ENCODE results near the gene CTSW. TPM values are rescaled to one million over a fixed set of nuclear protein-coding genes. Genes with fewer than 3 reads are reported as not detected.

CTSW gene
- total RNA-seq, 1 experiment from 2014 or later = not detected

DNA sequence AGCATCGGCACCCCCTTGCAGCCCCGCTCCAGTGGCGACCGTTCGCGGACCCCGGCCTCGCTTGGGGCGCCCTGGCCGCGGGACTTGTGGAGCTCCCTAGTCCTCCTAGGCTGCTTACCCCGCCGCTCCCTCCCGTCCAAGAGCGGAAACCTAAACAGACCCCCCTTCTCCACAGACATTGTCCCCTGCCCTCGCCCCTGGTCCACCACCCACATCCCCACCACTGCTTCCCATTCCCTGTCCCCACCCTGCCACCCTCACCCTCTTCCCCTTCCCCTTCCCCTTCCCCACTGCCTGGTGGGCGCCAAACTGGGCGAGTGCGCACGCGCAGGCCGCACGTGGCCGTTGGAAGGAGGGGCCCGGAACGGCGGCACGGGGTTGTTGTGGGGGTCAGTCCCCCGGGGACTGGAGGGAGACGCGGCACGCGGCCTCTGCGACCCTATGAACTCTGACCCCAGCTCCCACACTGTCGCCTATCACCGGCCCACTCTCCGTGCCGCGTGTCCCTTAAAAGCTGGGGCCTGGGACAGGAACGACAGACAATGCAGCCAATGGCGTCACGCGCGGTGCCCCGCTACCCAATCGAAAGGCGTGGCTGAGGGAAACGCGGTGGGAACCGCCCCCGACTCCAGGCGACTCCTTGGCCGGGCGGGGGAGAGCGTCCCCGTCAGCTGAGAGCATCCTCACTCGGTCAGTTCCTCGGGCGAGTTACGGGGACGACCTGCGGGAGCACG, 46.2 kb upstream of the CTSW start, which contains the start of gene SNX32:
Gene SNX32, plus strand, starts transcription at position 667 of the 734 bp plus-strand sequence. CDS start 103 bp downstream, outside the sequence.
- intact Hi-C loops (cut with micrococcal nuclease; ENCODE audit: unreplicated experiment) (no loop called here), in situ Hi-C loops (cut with HindIII; ENCODE audit: low pct_unique_long_range_greater_than_20kb, low sequenced_read_pairs) (no loop called here)
- BruUV-seq (replicated peaks) = no TSS peak
- DNase-seq (ENCODE audit: low read depth, low spot score) (no peak), ATAC-seq (peak; percentile 90)
- POLR2A ChIA-PET = no interaction called here
- H3K9me3 ChIP-seq (ENCODE audit: control insufficient read depth, insufficient read depth, low read depth, low read length) = no peaks in the 10 kb centered on the region; the same call in 1 of the 2 replicates
- no peaks in the 10 kb centered on the region for H3K4me1 ChIP-seq (ENCODE audit: control insufficient read depth, insufficient read depth, low read length)
- CTCF ChIA-PET = interaction anchor here (1.5 kb wide), 1 partner anchor 18 kb away, joined by 6 read pairs; no protein-coding TSS in a partner anchor
- no peaks in the 10 kb centered on the region for H3K36me3 ChIP-seq (ENCODE audit: control insufficient read depth, insufficient read depth, low read length)
- no peak within 1 kb of the TSS for H3K27ac ChIP-seq (ENCODE audit: low read length)
- peaks cover 6% of the 10 kb centered on the region; the same call in 1 of the 2 replicates for H3K27me3 ChIP-seq (ENCODE audit: control insufficient read depth, insufficient read depth, low read length)
- peak within 1 kb of the TSS; percentile 13 to 21; a peak in 3 of 4 replicates for H3K4me3 ChIP-seq (ENCODE audit: low read depth in 2 of 2, low read length in 2 of 2)
- TF ChIP-seq TCF7L2 (IDR thresholded peaks at IDR 0.05; ENCODE audit: low read depth, low read length) = no peak
- TF ChIP-seq, protein P1, sequence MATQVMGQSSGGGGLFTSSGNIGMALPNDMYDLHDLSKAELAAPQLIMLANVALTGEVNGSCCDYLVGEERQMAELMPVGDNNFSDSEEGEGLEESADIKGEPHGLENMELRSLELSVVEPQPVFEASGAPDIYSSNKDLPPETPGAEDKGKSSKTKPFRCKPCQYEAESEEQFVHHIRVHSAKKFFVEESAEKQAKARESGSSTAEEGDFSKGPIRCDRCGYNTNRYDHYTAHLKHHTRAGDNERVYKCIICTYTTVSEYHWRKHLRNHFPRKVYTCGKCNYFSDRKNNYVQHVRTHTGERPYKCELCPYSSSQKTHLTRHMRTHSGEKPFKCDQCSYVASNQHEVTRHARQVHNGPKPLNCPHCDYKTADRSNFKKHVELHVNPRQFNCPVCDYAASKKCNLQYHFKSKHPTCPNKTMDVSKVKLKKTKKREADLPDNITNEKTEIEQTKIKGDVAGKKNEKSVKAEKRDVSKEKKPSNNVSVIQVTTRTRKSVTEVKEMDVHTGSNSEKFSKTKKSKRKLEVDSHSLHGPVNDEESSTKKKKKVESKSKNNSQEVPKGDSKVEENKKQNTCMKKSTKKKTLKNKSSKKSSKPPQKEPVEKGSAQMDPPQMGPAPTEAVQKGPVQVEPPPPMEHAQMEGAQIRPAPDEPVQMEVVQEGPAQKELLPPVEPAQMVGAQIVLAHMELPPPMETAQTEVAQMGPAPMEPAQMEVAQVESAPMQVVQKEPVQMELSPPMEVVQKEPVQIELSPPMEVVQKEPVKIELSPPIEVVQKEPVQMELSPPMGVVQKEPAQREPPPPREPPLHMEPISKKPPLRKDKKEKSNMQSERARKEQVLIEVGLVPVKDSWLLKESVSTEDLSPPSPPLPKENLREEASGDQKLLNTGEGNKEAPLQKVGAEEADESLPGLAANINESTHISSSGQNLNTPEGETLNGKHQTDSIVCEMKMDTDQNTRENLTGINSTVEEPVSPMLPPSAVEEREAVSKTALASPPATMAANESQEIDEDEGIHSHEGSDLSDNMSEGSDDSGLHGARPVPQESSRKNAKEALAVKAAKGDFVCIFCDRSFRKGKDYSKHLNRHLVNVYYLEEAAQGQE (IDR thresholded peaks at IDR 0.05; ENCODE audit: insufficient read depth in 1 of 2, low read depth in 2 of 2, low read length in 1 of 2) = no peak
- no peak for TF ChIP-seq POLR2AphosphoS5 (IDR thresholded peaks at IDR 0.05; ENCODE audit: low read depth, low read length)
- TF ChIP-seq SIN3A (IDR thresholded peaks at IDR 0.05; ENCODE audit: borderline replicate concordance, insufficient read depth, low read depth, low read length) = no peak
- TF ChIP-seq, protein P2, sequence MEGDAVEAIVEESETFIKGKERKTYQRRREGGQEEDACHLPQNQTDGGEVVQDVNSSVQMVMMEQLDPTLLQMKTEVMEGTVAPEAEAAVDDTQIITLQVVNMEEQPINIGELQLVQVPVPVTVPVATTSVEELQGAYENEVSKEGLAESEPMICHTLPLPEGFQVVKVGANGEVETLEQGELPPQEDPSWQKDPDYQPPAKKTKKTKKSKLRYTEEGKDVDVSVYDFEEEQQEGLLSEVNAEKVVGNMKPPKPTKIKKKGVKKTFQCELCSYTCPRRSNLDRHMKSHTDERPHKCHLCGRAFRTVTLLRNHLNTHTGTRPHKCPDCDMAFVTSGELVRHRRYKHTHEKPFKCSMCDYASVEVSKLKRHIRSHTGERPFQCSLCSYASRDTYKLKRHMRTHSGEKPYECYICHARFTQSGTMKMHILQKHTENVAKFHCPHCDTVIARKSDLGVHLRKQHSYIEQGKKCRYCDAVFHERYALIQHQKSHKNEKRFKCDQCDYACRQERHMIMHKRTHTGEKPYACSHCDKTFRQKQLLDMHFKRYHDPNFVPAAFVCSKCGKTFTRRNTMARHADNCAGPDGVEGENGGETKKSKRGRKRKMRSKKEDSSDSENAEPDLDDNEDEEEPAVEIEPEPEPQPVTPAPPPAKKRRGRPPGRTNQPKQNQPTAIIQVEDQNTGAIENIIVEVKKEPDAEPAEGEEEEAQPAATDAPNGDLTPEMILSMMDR (IDR thresholded peaks at IDR 0.05) = no peak

DNA sequence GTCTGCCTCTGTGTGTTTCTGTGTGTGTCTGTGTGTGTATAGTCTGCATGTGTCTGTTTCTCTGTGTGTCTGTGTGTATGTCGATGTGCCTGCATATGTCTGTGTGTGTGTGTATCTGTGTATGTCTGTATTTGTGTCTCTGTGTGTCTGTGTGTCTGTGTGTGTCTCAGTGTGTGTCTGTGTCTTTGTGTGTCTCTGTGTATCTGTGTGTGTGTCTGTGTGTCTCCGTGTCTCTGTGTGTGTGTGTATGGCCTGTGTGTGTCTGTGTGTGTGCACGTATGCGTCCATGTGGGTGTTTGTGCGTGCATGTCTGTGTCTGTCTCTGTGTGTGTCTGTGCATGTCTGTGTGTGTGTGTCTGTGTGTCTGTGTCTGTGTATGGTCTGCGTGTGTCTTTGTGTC, 45.4 kb upstream of the CTSW start:
- H3K4me3 ChIP-seq (ENCODE audit: low read depth in 2 of 2, low read length in 2 of 2) = peak overlapping the region; percentile 13 to 21; a peak in 3 of 4 replicates
- H3K9me3 ChIP-seq (ENCODE audit: control insufficient read depth, insufficient read depth, low read depth, low read length) = no peaks in the 10 kb centered on the region; the same call in 1 of the 2 replicates
- TF ChIP-seq TCF7L2 (IDR thresholded peaks at IDR 0.05; ENCODE audit: low read depth, low read length) (no peak), SIN3A (IDR thresholded peaks at IDR 0.05; ENCODE audit: borderline replicate concordance, insufficient read depth, low read depth, low read length) (no peak), POLR2AphosphoS5 (IDR thresholded peaks at IDR 0.05; ENCODE audit: low read depth, low read length) (no peak)
- TF ChIP-seq, protein P2 (IDR thresholded peaks at IDR 0.05) = no peak
- TF ChIP-seq, protein P1 (IDR thresholded peaks at IDR 0.05; ENCODE audit: insufficient read depth in 1 of 2, low read depth in 2 of 2, low read length in 1 of 2) = no peak
- H3K27ac ChIP-seq (ENCODE audit: low read length) = no peak overlapping the region
- in situ Hi-C loops (cut with HindIII; ENCODE audit: low pct_unique_long_range_greater_than_20kb, low sequenced_read_pairs) = no loop called here
- DNase-seq (ENCODE audit: low read depth, low spot score) (no peak), ATAC-seq (no peak)
- ChIA-PET POLR2A (no interaction called here), CTCF (interaction anchor here (1.5 kb wide), 1 partner anchor 17 kb away, joined by 6 read pairs; no protein-coding TSS in a partner anchor)
- intact Hi-C loops (cut with micrococcal nuclease; ENCODE audit: unreplicated experiment) = no loop called here
- H3K27me3 ChIP-seq (ENCODE audit: control insufficient read depth, insufficient read depth, low read length) = peaks cover 6% of the 10 kb centered on the region; the same call in 1 of the 2 replicates
- H3K36me3 ChIP-seq (ENCODE audit: control insufficient read depth, insufficient read depth, low read length) = no peaks in the 10 kb centered on the region
- no TSS peak for BruUV-seq (replicated peaks)
- H3K4me1 ChIP-seq (ENCODE audit: control insufficient read depth, insufficient read depth, low read length) = no peaks in the 10 kb centered on the region

All from Panc1 (cell line).